Measurements from ENCODE around the gene CPED1.
"Not testable (repeated sequence)": the region's sequence is repeated elsewhere in the genome, so short reads cannot be mapped to it uniquely, and the experiment has no call there.

The CPED1 gene

GRCh38 chr7:121046009-121046408, 57.5 kb downstream of the CPED1 start:
- DNase-seq: no peak
- in situ Hi-C loops (cut with HindIII; ENCODE audit: low pct_ligation_motif_present, low pct_unique_long_range_greater_than_20kb, low sequenced_read_pairs): no loop called here

GRCh38 chr7:121046893-121047468, 58.5 kb downstream of the CPED1 start:
- in situ Hi-C loops (cut with HindIII; ENCODE audit: low pct_ligation_motif_present, low pct_unique_long_range_greater_than_20kb, low sequenced_read_pairs): no loop called here
- no peak for DNase-seq

- no peak for DNase-seq
- in situ Hi-C loops (cut with HindIII; ENCODE audit: low pct_ligation_motif_present, low pct_unique_long_range_greater_than_20kb, low sequenced_read_pairs): no loop called here
These were observed 59.7 kb downstream of the CPED1 start for GRCh38 chr7:121048195-121048594.

DNA sequence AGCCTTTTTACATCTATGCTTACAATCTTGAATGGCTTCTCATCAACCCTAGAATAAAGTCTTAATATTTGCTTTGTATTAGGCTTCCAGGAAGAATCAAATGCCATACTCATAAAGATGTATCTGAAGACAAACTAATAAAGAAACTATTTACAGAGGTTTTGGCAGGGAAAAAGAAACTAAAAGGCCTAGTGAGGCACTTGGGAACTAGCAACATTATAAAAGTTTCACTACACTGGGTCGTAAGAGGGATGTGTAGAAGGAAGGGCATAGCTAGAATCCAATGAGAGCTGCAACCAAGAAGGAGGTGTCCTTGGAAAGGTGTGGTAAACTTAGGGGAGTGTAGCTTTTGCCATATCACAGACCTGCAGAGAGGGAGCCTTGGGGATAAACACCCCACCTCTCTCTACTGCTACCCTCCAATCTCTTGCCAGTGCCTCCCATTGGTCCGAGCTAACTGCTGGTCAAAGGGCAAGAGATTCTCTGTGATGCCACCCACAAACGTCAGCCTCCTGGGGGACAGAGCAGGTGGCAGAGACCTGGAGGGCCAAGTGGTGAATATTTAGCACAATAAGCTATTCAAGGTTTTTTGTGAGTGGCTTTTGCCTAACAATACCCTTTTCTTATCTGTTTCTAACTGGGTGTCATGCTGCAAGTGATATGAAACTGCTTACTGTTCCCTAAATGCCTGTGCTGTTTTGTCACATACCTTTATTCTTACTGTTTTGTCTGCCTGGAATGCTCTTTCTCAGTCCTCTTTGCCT, 60.7 kb downstream of the CPED1 start:
- DNase-seq: no peak
- in situ Hi-C loops (cut with HindIII; ENCODE audit: low pct_ligation_motif_present, low pct_unique_long_range_greater_than_20kb, low sequenced_read_pairs): no loop called here

DNA sequence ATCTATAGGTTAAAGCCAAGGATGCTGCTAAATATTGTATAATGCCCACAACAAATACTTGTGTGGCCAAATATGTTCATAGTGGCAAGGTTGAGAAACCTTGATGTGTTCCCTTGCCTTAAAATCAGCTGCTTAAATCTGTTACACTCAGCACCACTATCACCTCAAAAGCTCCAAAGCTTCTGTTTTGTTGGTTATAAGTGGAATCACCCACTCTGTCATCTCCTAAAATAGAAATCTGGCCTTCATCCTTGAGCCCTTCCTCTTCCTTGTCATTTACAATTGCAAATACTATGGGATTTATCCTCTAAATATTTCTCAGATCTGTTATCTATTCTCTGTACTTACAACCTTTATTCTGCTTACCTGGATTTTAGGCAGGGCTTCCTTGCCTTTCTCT, 61.4 kb downstream of the CPED1 start:
- no peak for DNase-seq
- in situ Hi-C loops (cut with HindIII; ENCODE audit: low pct_ligation_motif_present, low pct_unique_long_range_greater_than_20kb, low sequenced_read_pairs): no loop called here

DNA sequence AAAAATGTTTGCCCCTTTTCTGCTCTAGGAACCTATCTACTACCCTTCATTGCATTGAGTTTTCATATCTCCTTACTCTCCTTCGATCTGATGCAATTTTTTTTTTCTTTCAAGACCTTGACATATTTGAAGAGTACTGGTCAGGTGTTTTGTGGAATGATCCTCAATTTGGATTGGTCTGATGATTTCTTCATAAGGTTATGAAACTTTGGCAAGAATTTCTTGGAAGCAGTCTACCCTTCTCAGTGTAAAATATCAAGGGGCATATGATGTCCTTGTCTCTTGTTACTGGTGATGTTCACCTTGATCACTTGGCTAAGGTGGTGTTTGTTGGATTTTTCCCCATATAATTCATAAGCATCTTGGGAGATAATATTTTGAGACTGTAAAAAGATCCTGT, 64.7 kb downstream of the CPED1 start:
- DNase-seq: no peak
- in situ Hi-C loops (cut with HindIII; ENCODE audit: low pct_ligation_motif_present, low pct_unique_long_range_greater_than_20kb, low sequenced_read_pairs): no loop called here

- no peak for DNase-seq
- in situ Hi-C loops (cut with HindIII; ENCODE audit: low pct_ligation_motif_present, low pct_unique_long_range_greater_than_20kb, low sequenced_read_pairs): no loop called here
These were observed 66.4 kb downstream of the CPED1 start for GRCh38 chr7:121054925-121055324.

GRCh38 chr7:121057878-121058277, 69.4 kb downstream of the CPED1 start:
- in situ Hi-C loops (cut with HindIII; ENCODE audit: low pct_ligation_motif_present, low pct_unique_long_range_greater_than_20kb, low sequenced_read_pairs): no loop called here

GRCh38 chr7:121058975-121059374, 70.5 kb downstream of the CPED1 start:
- in situ Hi-C loops (cut with HindIII; ENCODE audit: low pct_ligation_motif_present, low pct_unique_long_range_greater_than_20kb, low sequenced_read_pairs): no loop called here
- DNase-seq: no peak

More at GRCh38 chr7:121057878-121058277, 69.4 kb downstream of the CPED1 start:
- no peak for DNase-seq

DNA sequence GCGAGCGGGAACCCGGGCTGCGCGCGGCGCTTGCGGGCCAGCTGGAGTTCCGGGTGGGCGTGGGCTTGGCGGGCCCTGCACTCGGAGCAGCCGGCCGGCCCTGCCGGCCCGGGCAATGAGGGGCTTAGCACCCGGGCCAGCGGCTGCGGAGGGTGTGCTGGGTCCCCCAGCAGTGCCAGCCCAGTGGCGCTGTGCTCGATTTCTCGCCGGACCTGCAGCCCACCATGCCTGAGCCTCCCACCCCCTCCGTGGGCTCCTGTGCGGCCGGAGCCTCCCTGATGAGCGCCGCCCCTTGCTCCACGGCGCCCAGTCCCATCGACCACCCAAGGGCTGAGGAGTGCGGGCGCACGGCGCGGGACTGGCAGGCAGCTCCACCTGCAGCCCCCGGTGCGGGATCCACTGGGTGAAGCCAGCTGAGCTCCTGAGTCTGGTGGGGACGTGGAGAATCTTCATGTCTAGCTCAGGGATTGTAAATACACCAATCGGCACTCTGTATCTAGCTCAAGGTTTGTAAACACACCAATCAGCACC, 71.5 kb downstream of the CPED1 start:
- in situ Hi-C loops (cut with HindIII; ENCODE audit: low pct_ligation_motif_present, low pct_unique_long_range_greater_than_20kb, low sequenced_read_pairs); DNase-seq: not testable (repeated sequence)

DNA sequence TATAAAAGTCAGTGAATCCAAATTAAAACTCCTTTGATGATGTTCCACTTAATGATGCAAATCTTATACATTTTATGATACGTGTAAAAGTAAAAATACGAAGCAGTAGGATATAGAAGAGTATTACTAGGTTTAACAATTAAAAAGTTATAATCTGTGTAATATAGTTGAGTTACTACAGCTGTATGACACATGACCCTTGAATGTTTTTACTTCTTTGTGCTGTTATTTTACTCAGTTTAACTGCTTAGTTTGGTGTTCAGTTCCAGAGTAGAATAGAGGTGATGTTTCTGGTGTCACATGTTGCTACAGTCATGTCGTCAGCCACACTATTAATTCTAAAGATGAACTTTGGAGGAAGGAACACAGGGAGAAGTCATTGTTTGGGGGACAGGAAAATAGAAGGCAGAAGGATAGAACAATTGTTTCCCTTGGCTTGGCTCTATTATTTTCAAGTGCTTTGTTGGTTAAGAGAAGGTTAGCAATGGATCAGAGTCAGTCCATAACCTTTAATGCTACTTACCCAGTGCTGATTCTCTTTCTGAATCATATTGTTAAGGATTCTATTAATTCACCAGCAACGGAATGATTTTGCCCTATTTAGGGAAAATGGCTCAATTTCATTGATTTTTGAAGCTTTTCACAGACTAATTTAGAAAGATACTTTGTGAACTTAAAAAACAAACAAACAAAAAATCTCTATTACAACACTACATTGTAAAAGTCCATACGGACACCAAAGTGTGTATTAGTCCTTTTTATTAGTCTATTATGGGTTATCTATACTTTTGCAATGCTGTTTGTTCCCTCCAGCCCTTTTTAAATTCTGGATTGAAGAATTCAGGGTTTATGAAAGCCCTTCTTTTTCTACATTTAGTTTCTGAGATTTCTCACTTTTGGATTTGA, 73.4 kb downstream of the CPED1 start:
- in situ Hi-C loops (cut with HindIII; ENCODE audit: low pct_ligation_motif_present, low pct_unique_long_range_greater_than_20kb, low sequenced_read_pairs): no loop called here

GRCh38 chr7:121062671-121063279, 74.3 kb downstream of the CPED1 start:
- in situ Hi-C loops (cut with HindIII; ENCODE audit: low pct_ligation_motif_present, low pct_unique_long_range_greater_than_20kb, low sequenced_read_pairs): no loop called here
- DNase-seq: no peak

More for the DNA sequence above, 73.4 kb downstream of the CPED1 start:
- DNase-seq: no peak

DNA sequence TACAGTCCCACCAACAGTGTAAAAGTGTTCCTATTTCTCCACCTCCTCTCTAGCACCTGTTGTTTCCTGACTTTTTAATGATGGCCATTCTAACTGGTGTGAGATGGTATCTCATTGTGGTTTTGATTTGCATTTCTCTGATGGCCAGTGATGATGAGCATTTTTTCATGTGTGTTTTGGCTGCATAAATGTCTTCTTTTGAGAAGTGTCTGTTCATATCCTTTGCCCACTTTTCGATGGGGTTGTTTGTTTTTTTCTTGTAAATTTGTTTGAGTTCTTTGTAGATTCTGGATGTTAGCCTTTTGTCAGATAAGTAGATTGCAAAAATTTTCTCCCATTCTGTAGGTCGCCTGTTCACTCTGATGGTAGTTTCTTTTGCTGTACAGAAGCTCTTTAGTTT, 79.2 kb downstream of the CPED1 start:
- in situ Hi-C loops (cut with HindIII; ENCODE audit: low pct_ligation_motif_present, low pct_unique_long_range_greater_than_20kb, low sequenced_read_pairs); DNase-seq: not testable (repeated sequence)

DNA sequence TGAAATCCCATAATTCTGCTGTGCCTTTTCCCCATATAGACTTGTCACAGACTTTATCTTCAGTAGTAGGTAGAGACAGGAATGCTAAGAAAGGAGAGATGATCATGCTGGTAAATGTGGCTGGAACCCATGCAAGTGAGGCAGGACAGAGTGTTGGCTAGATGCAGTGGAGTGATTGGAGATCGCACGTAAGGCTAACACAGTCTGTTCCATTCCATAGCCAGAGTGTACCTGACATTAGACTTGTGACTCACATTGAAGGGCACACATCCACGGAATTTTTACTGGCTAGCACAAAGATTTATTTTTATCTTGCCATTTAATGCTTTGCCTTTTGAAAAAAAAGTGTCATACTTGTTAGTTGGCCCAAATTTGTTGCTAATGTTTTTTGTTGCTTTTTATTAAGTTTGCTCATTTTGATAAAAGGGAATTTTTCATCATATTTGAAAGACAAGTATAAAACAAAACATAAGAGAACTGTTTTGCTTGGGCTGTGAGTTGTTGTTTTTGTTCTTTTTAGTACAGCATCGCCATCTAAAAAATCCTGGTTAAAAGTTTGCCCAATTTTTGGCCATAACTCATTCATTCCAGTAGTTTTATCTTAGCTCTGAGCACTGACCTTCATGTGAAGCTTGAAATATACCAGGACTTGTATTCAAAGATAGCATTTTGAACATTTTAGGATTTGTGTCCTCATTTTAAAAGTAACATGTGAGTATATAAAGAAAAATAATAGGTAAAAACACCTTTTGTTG, 81.0 kb downstream of the CPED1 start:
- in situ Hi-C loops (cut with HindIII; ENCODE audit: low pct_ligation_motif_present, low pct_unique_long_range_greater_than_20kb, low sequenced_read_pairs): no loop called here
- no peak for DNase-seq

- in situ Hi-C loops (cut with HindIII; ENCODE audit: low pct_ligation_motif_present, low pct_unique_long_range_greater_than_20kb, low sequenced_read_pairs): no loop called here
- DNase-seq: no peak
These were observed 82.6 kb downstream of the CPED1 start for GRCh38 chr7:121071132-121071531.

DNA sequence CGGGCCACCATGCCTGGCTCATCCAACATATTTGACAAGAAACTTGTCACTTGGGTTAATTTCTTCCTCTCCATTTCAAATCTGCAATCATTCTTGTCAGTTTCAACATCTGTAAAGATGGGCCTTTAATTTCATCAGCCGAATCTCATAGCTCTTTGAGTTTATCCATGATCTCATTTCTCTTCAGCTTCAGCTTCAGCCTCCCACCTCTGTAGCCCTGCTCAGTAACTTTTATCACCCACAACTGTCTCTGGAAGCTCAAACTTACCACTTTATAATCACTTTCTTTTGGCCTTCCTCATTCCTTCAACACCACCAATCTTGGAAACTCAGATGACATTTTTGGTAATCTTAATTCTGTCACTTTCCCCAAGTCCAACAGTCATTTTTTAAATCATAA, 83.2 kb downstream of the CPED1 start:
- DNase-seq: no peak
- in situ Hi-C loops (cut with HindIII; ENCODE audit: low pct_ligation_motif_present, low pct_unique_long_range_greater_than_20kb, low sequenced_read_pairs): no loop called here

DNA sequence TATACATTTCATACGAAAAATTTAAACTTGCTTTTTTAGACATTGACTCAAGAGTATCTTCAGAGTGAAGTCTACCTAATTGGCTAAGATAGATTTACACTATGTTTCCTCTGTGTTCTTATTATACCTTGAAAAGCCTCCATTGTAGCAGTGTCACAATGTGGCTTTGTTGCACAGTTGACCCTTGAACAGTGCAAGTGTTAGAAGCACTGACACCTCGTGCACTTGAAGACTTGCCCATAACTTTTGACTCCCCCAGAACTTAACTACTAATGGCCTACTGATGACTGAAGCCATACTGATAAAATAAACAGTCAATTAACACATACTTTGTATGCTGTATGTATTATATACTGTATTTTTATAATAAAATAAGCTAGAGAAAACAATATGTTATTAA, 84.3 kb downstream of the CPED1 start:
- in situ Hi-C loops (cut with HindIII; ENCODE audit: low pct_ligation_motif_present, low pct_unique_long_range_greater_than_20kb, low sequenced_read_pairs): no loop called here
- no peak for DNase-seq

GRCh38 chr7:121073463-121074099, 85.1 kb downstream of the CPED1 start:
- in situ Hi-C loops (cut with HindIII; ENCODE audit: low pct_ligation_motif_present, low pct_unique_long_range_greater_than_20kb, low sequenced_read_pairs): no loop called here
- DNase-seq: no peak

All from ACHN (cell line).